K562 (cell line): Measurements from ENCODE around the gene YBEY. TPM values are rescaled to one million over a fixed set of nuclear protein-coding genes. Genes with fewer than 3 reads are reported as not detected.
A peak's percentile ranks its signal among the peaks of the same experiment; 100 is the strongest.

ENCODE experiments used
- ATAC-seq: fragments of 200-7000 bp; cut with Tn5 transposase; 3 replicates; pipeline ENCODE4 v1.9.1; 2020; ENCODE audit warnings: moderate library complexity
- BruUV-seq: library from RNA; stranded (reverse); fragments of 400-500 nt; replicated peaks from 2 replicates; lab custom pipeline; 2021; lab: Mats Ljungman, UMichigan
- CTCF ChIA-PET: fragments of 300-600 bp; formaldehyde crosslinking; extraction: SDS; loops from one replicate; lab custom pipeline; 2021; ENCODE audit warnings: low intra/inter-chr PET ratio; lab: Yijun Ruan, JAX
- POLR2A ChIA-PET: fragments of 300-600, 350-650 bp; sonication (Branson Sonifier 250); formaldehyde crosslinking; extraction: SDS; loops from one replicate; lab custom pipeline; 2021; ENCODE audit warnings: antibody characterized with exemption, inconsistent platforms; lab: Yijun Ruan, JAX
- DNase-seq, 4 experiments: peaks; one replicate each; pipeline versions ENCODE4 v3.0.0 to v3.0.0-alpha.2; 2011 to 2018; ENCODE audit warnings: low spot score in 3 of 4, mixed read lengths in 3 of 4; ENCODE audit errors: extremely low read depth in 1 of 4
- FAIRE-seq: peaks from 2 replicates; lab custom pipeline; 2011; peaks lifted over from hg19 to GRCh38; lab: Jason Lieb, UNC
- H2AFZ ChIP-seq: 2 replicates; pipeline ENCODE4 v1.6.0; 2011; ENCODE audit warnings: low read depth, low read length, control low read depth, inconsistent platforms
- H3K27ac ChIP-seq: fragments of 200-600 bp; 3 replicates; pipeline ENCODE4 v1.8.0; 2011; ENCODE audit warnings: low read depth, mild to moderate bottlenecking, control low read depth, inconsistent platforms, low read length, moderate library complexity, mixed read lengths; ENCODE audit errors: extremely low read depth
- H3K27me3 ChIP-seq, 2 experiments: fragments of 300-600 bp in 1 of 2; 2 replicates in 1 of 2; 3 replicates in 1 of 2; pipeline versions ENCODE4 v1.6.0 to v1.8.0; 2011; ENCODE audit warnings: inconsistent platforms in 2 of 2, low read length in 2 of 2, mild to moderate bottlenecking in 1 of 2, mixed read lengths in 1 of 2, moderate library complexity in 1 of 2; ENCODE audit not compliant: control insufficient read depth in 2 of 2, insufficient read depth in 2 of 2
- H3K36me3 ChIP-seq: fragments of 300-600 bp; 3 replicates; pipeline ENCODE4 v1.8.0; 2011; ENCODE audit warnings: mild to moderate bottlenecking, low read length, inconsistent platforms; ENCODE audit not compliant: control insufficient read depth, insufficient read depth
- H3K4me1 ChIP-seq, 2 experiments: fragments of 200-600 bp in 1 of 2; replicated peaks in 1 of 2; 2 replicates in 1 of 2; 3 replicates in 1 of 2; pipeline versions ENCODE4 v1.5.1 to v1.8.0; 2011; ENCODE audit warnings: inconsistent platforms in 2 of 2, low read length in 2 of 2, mild to moderate bottlenecking in 1 of 2, mixed read lengths in 1 of 2, moderate library complexity in 1 of 2; ENCODE audit not compliant: control insufficient read depth in 2 of 2, insufficient read depth in 2 of 2
- H3K4me2 ChIP-seq: 2 replicates; pipeline ENCODE4 v1.6.1; 2011; ENCODE audit warnings: low read length, control low read depth, inconsistent platforms, mixed read lengths; ENCODE audit not compliant: insufficient read depth
- H3K4me3 ChIP-seq: fragments of 200-600 bp; sonication (generic), shearing (Covaris generic); 2 replicates; pipeline ENCODE4 v1.5.1; 2016; ENCODE audit warnings: control low read depth, inconsistent platforms
- H3K79me2 ChIP-seq: fragments of 200-600 bp; 3 replicates; pipeline ENCODE4 v1.8.0; 2011; ENCODE audit warnings: low read length, inconsistent platforms; ENCODE audit not compliant: control insufficient read depth, insufficient read depth
- H3K9ac ChIP-seq, 2 experiments: 2 replicates each; pipeline versions ENCODE4 v1.6.0 to v1.6.1; 2011; ENCODE audit warnings: low read depth in 2 of 2, low read length in 2 of 2, control low read depth in 1 of 2, inconsistent platforms in 1 of 2, mild to moderate bottlenecking in 1 of 2, mixed read lengths in 1 of 2; ENCODE audit not compliant: insufficient read depth in 1 of 2
- H3K9me1 ChIP-seq: one replicate; pipeline ENCODE4 v1.6.0; 2011; ENCODE audit warnings: inconsistent platforms, mild to moderate bottlenecking, low read length, moderate library complexity; ENCODE audit not compliant: control insufficient read depth, insufficient read depth
- H3K9me3 ChIP-seq: replicated peaks from 2 replicates; pipeline ENCODE4 v1.5.1; 2011; ENCODE audit warnings: low read depth, low read length, inconsistent platforms; ENCODE audit not compliant: control insufficient read depth, insufficient read depth
- H4K20me1 ChIP-seq: replicated peaks from 2 replicates; pipeline ENCODE4 v1.6.1; 2011; ENCODE audit warnings: low read length, inconsistent platforms, mixed read lengths; ENCODE audit not compliant: control insufficient read depth, insufficient read depth
- CBX1 ChIP-seq: sonication (generic); IDR thresholded peaks from 2 replicates; pipeline ENCODE4 v1.6.1; 2016; ENCODE audit warnings: antibody characterized with exemption, low read depth, mild to moderate bottlenecking
- FOSL1 ChIP-seq: fragments of 200-800 bp; sonication (Bioruptor generic); conservative IDR thresholded peaks from 2 replicates; pipeline ENCODE4 v1.6.1; 2016; ENCODE audit warnings: missing genetic modification characterization, missing compliant biosample characterization
- GATA2 ChIP-seq: sonication (generic); formaldehyde crosslinking; IDR thresholded peaks from 2 replicates; pipeline ENCODE4 v1.4.0; 2020; ENCODE audit warnings: mild to moderate bottlenecking, missing genetic modification reagents
- HCFC1 ChIP-seq: IDR thresholded peaks from 2 replicates; pipeline ENCODE4 v1.6.1; 2012; ENCODE audit warnings: low read depth, low read length, improper control_type of control experiment
- MNT ChIP-seq, 2 experiments: fragments of 450-650 bp; conservative IDR thresholded peaks; 2 replicates each; pipeline ENCODE4 v1.6.1; 2017; ENCODE audit warnings: mild to moderate bottlenecking in 2 of 2, moderate library complexity in 2 of 2
- NR1H2 ChIP-seq: sonication (generic); formaldehyde crosslinking; IDR thresholded peaks from 2 replicates; pipeline ENCODE4 v1.4.0; 2020; ENCODE audit warnings: mild to moderate bottlenecking, missing genetic modification reagents
- POLR2G ChIP-seq: fragments of 200-400 bp; formaldehyde crosslinking; IDR thresholded peaks from 2 replicates; pipeline ENCODE4 v1.6.1; 2017; ENCODE audit warnings: low read depth, mild to moderate bottlenecking, antibody characterized with exemption, low read length, moderate library complexity
- TCF3 ChIP-seq: sonication (generic); formaldehyde crosslinking; IDR thresholded peaks from 2 replicates; pipeline ENCODE4 v1.4.0; 2020; ENCODE audit warnings: mild to moderate bottlenecking, missing genetic modification reagents
- USF1 ChIP-seq: sonication (generic); formaldehyde crosslinking; IDR thresholded peaks from 2 replicates; pipeline ENCODE4 v1.9.0; 2022; ENCODE audit warnings: mild to moderate bottlenecking, missing genetic modification reagents
- ZNF133 ChIP-seq: fragments of 250-450 bp; sonication (Bioruptor Pico); IDR thresholded peaks from 2 replicates; pipeline ENCODE4 v1.4.0; 2020; ENCODE audit warnings: mild to moderate bottlenecking
- WGBS: fragments of 100-300 bp; shearing (Covaris generic); methylation state at CpG from one replicate; pipeline ENCODE4 v1.1.6; 2016; ENCODE audit warnings: low coverage, mixed read lengths; ENCODE audit not compliant: insufficient coverage; ENCODE audit errors: missing lambda C conversion rate; 5-methylcytosine and 5-hydroxymethylcytosine counted together
- in situ Hi-C: fragments of 300-500 bp; cut with MboI; formaldehyde crosslinking; loops from 4 replicates; pipeline ENCODE4 v1.15.0; 2018; ENCODE audit warnings: inconsistent platforms, mixed read lengths
- intact Hi-C: fragments of 100-400 bp; cut with micrococcal nuclease; formaldehyde crosslinking; loops from 2 replicates; pipeline ENCODE4 v1.14.2; 2022
- polyA plus RNA-seq, 8 experiments: library from polyadenylated mRNA; depleted of rRNA in 4 of 8; stranded (reverse) in 5 of 8; unstranded in 3 of 8; fragments of >200 nt; fragmentation: Nextera tagmentation in 2 of 8; fragmentation: Illumina TruSeq in 1 of 8; extraction: Ambion mirVana in 2 of 8; extraction: Trizol in 1 of 8; gene quantifications; 2 replicates each; pipeline versions ENCODE4 v1.2.1 to v1.2.3, GENCODE V29; 2011 to 2014; ENCODE audit warnings: inconsistent platforms in 1 of 8, missing spikeins in 1 of 8
- total RNA-seq, 7 experiments: library from RNA; depleted of rRNA in 6 of 7; stranded (reverse); fragments of >200 nt in 6 of 7; fragmentation: Illumina TruSeq in 2 of 7; extraction: Trizol in 2 of 7; gene quantifications; 2 replicates each; pipeline versions ENCODE4 v1.2.1 to v1.2.3, GENCODE V29; 2011 to 2021; ENCODE audit warnings: low replicate concordance in 1 of 7
- TF ChIP-seq, protein P1 (sequence below), 2 experiments: fragments of 450-650 bp; IDR thresholded peaks; 2 replicates each; pipeline ENCODE4 v1.6.1; 2018; ENCODE audit warnings: mild to moderate bottlenecking in 2 of 2, low read depth in 1 of 2; ENCODE audit not compliant: partially characterized antibody in 2 of 2

Gene YBEY
- total and polyA plus RNA-seq, 9 of the 15 experiments (the other 6 are each of a cell fraction or from before 2014, with no cell fraction given) = 6.4 to 28.0 (median 12.4) TPM

DNA sequence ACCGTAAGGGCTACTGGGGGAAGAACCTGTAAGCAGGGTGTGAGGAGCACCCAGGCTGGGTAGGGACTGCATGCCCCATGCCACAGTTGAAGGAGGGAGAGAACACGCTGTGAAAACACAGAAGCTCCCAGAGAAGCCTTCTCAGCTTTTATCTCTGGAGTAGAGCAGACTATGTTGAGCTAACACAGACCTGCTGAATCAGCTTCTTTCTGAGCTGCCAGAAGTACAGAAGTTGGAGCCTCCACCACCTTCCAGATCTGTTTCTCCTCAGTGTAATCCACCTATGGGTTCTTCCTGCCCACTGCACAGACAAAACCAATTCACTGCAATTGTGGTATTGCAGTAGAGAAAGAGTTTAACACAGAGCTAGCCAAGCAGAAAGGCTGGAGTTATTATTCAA lies 5.4 kb downstream of the YBEY start (continued):
- no peak for TF ChIP-seq ZNF133 (CRISPR knock-in tag)
- TF ChIP-seq GATA2 (CRISPR knock-in tag) = no peak
- no peak for TF ChIP-seq USF1 (CRISPR knock-in tag)
- no peak for TF ChIP-seq CBX1

- peak overlapping the region; percentile 40; the same call in 1 of the 2 replicates for H3K4me2 ChIP-seq
- peak; percentile 92 for ATAC-seq
- 4% methylated on average over 9 of the region's 10 CpGs for WGBS
- TF ChIP-seq HCFC1 (no peak), FOSL1 (peak; percentile 62), NR1H2 (CRISPR knock-in tag) (no peak), MNT (conservative IDR thresholded peaks at IDR 0.05) (peak in 1 of 2 experiments; percentile 39; a peak in 1 of 4 replicates), POLR2G (peak; percentile 52), TCF3 (CRISPR knock-in tag) (peak; percentile 70)
- TF ChIP-seq, protein P1, sequence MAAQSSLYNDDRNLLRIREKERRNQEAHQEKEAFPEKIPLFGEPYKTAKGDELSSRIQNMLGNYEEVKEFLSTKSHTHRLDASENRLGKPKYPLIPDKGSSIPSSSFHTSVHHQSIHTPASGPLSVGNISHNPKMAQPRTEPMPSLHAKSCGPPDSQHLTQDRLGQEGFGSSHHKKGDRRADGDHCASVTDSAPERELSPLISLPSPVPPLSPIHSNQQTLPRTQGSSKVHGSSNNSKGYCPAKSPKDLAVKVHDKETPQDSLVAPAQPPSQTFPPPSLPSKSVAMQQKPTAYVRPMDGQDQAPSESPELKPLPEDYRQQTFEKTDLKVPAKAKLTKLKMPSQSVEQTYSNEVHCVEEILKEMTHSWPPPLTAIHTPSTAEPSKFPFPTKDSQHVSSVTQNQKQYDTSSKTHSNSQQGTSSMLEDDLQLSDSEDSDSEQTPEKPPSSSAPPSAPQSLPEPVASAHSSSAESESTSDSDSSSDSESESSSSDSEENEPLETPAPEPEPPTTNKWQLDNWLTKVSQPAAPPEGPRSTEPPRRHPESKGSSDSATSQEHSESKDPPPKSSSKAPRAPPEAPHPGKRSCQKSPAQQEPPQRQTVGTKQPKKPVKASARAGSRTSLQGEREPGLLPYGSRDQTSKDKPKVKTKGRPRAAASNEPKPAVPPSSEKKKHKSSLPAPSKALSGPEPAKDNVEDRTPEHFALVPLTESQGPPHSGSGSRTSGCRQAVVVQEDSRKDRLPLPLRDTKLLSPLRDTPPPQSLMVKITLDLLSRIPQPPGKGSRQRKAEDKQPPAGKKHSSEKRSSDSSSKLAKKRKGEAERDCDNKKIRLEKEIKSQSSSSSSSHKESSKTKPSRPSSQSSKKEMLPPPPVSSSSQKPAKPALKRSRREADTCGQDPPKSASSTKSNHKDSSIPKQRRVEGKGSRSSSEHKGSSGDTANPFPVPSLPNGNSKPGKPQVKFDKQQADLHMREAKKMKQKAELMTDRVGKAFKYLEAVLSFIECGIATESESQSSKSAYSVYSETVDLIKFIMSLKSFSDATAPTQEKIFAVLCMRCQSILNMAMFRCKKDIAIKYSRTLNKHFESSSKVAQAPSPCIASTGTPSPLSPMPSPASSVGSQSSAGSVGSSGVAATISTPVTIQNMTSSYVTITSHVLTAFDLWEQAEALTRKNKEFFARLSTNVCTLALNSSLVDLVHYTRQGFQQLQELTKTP (IDR thresholded peaks at IDR 0.05; ENCODE audit: low read depth in 1 of 2, partially characterized antibody in 2 of 2) = peak in 1 of 2 experiments; percentile 43
These were observed 8.6 kb downstream of the YBEY start for GRCh38 chr21:46294647-46295176.

More at GRCh38 chr21:46294647-46295176, 8.6 kb downstream of the YBEY start:
- no TSS peak for BruUV-seq
- Histone ChIP-seq H3K9me1 (no peaks in the 10 kb centered on the region), H3K27ac (peak overlapping the region; percentile 67), H3K9me3 (0 out of 2 replicates have a peak, but pooled peaks cover 2% of the 10 kb centered on the region), H3K9ac (peak overlapping the region; percentile 21 to 78; a peak in 3 of 4 replicates), H3K27me3 (no peaks in the 10 kb centered on the region), H3K79me2 (no peaks in the 10 kb centered on the region; the same call in 2 of the 3 replicates), H3K4me3 (no peak overlapping the region), H2AFZ (peak overlapping the region; percentile 32; the same call in 1 of the 2 replicates), H3K4me1 (peaks cover 11 to 31% of the 10 kb centered on the region in 2 experiments), H4K20me1 (no peaks in the 10 kb centered on the region), H3K36me3 (peaks cover 23% of the 10 kb centered on the region; the same call in 2 of the 3 replicates)
- intact Hi-C loops = loop anchor here (1.0 kb wide), 1 partner anchor 26 kb away; no protein-coding TSS in a partner anchor
- DNase-seq (peak; percentile 71 to 84 (median 76)), FAIRE-seq (peak; percentile 93)
- in situ Hi-C loops = no loop called here
- ChIA-PET CTCF (no interaction called here), POLR2A (interaction anchor here (0.6 kb wide), 1 partner anchor 196 kb away, joined by 3 read pairs; no protein-coding TSS in a partner anchor)
